Muscle of leg (tissue), 11 donors: ENCODE measurements around the gene BRF1. TPM values are rescaled to one million over a fixed set of nuclear protein-coding genes. Genes with fewer than 3 reads are reported as not detected.
"Not testable (repeated sequence)": the region's sequence is repeated elsewhere in the genome, so short reads cannot be mapped to it uniquely, and the experiment has no call there.

Experiments used
- DNase-seq: peaks from one replicate; pipeline ENCODE4 v3.0.0; 2013
- H3K27ac ChIP-seq: one replicate; pipeline ENCODE4 v1.5.1; 2013; ENCODE audit warnings: mild to moderate bottlenecking, low read length, control low read depth
- H3K27me3 ChIP-seq: one replicate; pipeline ENCODE4 v1.6.1; 2013; ENCODE audit warnings: low read length; ENCODE audit not compliant: control insufficient read depth, insufficient read depth
- H3K36me3 ChIP-seq: one replicate; pipeline ENCODE4 v1.6.1; 2013; ENCODE audit warnings: low read length; ENCODE audit not compliant: control insufficient read depth, insufficient read depth
- H3K4me1 ChIP-seq: one replicate; pipeline ENCODE4 v1.6.1; 2013; ENCODE audit warnings: low read length; ENCODE audit not compliant: control insufficient read depth, insufficient read depth
- H3K4me3 ChIP-seq: one replicate; pipeline ENCODE4 v1.5.1; 2013; ENCODE audit warnings: low read length, control low read depth
- H3K9me3 ChIP-seq: replicated peaks from 2 replicates; pipeline ENCODE4 v1.6.1; 2013; ENCODE audit warnings: low read depth, low read length; ENCODE audit not compliant: control insufficient read depth
- WGBS: methylation state at CpG from one replicate; pipeline ENCODE4 v1.1.5; 2013; ENCODE audit warnings: missing lambda C conversion rate; ENCODE audit not compliant: insufficient coverage; 5-methylcytosine and 5-hydroxymethylcytosine counted together
- polyA plus RNA-seq, 8 donors: library from polyadenylated mRNA; unstranded; fragments of 120-200 nt; gene quantifications; one replicate each; pipeline versions ENCODE4 v1.2.1 to v1.2.3, GENCODE V29; 2013; ENCODE audit warnings: inconsistent platforms in 1 of 8, low replicate concordance in 1 of 8; ENCODE audit not compliant: insufficient read length in 8 of 8, insufficient read depth in 1 of 8
- total RNA-seq: library from RNA; stranded (reverse); fragments of 120-200 nt; gene quantifications from one replicate; pipeline ENCODE4 v1.2.4, GENCODE V29; 2013

BRF1 gene
- total and polyA plus RNA-seq, 9 donors = 25.3 to 31.3 (median 28.1) TPM

- Histone ChIP-seq H3K27ac (no peak overlapping the region), H3K9me3 (no peaks in the 10 kb centered on the region), H3K36me3 (peaks cover 22% of the 10 kb centered on the region), H3K4me3 (no peak overlapping the region), H3K27me3 (no peaks in the 10 kb centered on the region), H3K4me1 (peaks cover 15% of the 10 kb centered on the region)
- DNase-seq = no peak
- 81% methylated on average over 11 of the region's 18 CpGs for WGBS
These were observed 21.0 kb downstream of the BRF1 start for GRCh38 chr14:105279642-105280361.

- H3K4me3 ChIP-seq, H3K9me3 ChIP-seq, H3K27me3 ChIP-seq, H3K27ac ChIP-seq: not testable (repeated sequence)
- Histone ChIP-seq H3K36me3 (peaks cover 12% of the 10 kb centered on the region), H3K4me1 (peaks cover 17% of the 10 kb centered on the region)
- DNase-seq = peak; percentile 68
- WGBS = 90% methylated on average over 2 of the region's 4 CpGs
These were observed 23.4 kb downstream of the BRF1 start for GRCh38 chr14:105277448-105277847.

GRCh38 chr14:105275267-105275946, 25.4 kb downstream of the BRF1 start:
- H3K9me3 ChIP-seq = no peaks in the 10 kb centered on the region
- peaks cover 5% of the 10 kb centered on the region for H3K36me3 ChIP-seq
- DNase-seq = peak; percentile 67
- H3K27ac ChIP-seq = peak overlapping the region; percentile 72
- H3K4me3 ChIP-seq = no peak overlapping the region
- peaks cover 11% of the 10 kb centered on the region for H3K4me1 ChIP-seq
- no peaks in the 10 kb centered on the region for H3K27me3 ChIP-seq
- WGBS = no CpG with 5 or more reads among the region's 16 CpGs

- WGBS = 63% methylated on average over 4 of the region's 6 CpGs
- DNase-seq = no peak
- no peak overlapping the region for H3K27ac ChIP-seq
- H3K36me3 ChIP-seq = peaks cover 3% of the 10 kb centered on the region
- no peaks in the 10 kb centered on the region for H3K27me3 ChIP-seq
- no peak overlapping the region for H3K4me3 ChIP-seq
- peaks cover 11% of the 10 kb centered on the region for H3K4me1 ChIP-seq
- no peaks in the 10 kb centered on the region for H3K9me3 ChIP-seq
These were observed 26.2 kb downstream of the BRF1 start for GRCh38 chr14:105274637-105275036.

- Histone ChIP-seq H3K4me1 (peaks cover 11% of the 10 kb centered on the region), H3K9me3 (no peaks in the 10 kb centered on the region), H3K27ac (no peak overlapping the region), H3K27me3 (no peaks in the 10 kb centered on the region), H3K4me3 (no peak overlapping the region), H3K36me3 (peaks cover 12% of the 10 kb centered on the region)
- 95% methylated on average over 11 of the region's 12 CpGs for WGBS
- no peak for DNase-seq
These were observed 27.7 kb downstream of the BRF1 start for GRCh38 chr14:105273062-105273461.

- Histone ChIP-seq H3K4me1 (peaks cover 11% of the 10 kb centered on the region), H3K27ac (no peak overlapping the region), H3K36me3 (peaks cover 12% of the 10 kb centered on the region), H3K4me3 (no peak overlapping the region), H3K9me3 (no peaks in the 10 kb centered on the region), H3K27me3 (no peaks in the 10 kb centered on the region)
- DNase-seq = no peak
- WGBS = 86% methylated on average over 12 of the region's 15 CpGs
These were observed 28.2 kb downstream of the BRF1 start for GRCh38 chr14:105272623-105273022.

GRCh38 chr14:105271224-105271890, 29.4 kb downstream of the BRF1 start:
- 70% methylated on average over 15 of the region's 22 CpGs for WGBS
- no peak overlapping the region for H3K27ac ChIP-seq
- H3K4me1 ChIP-seq = peaks cover 11% of the 10 kb centered on the region
- H3K36me3 ChIP-seq = peaks cover 12% of the 10 kb centered on the region
- no peak overlapping the region for H3K4me3 ChIP-seq
- DNase-seq = no peak
- no peaks in the 10 kb centered on the region for H3K27me3 ChIP-seq
- no peaks in the 10 kb centered on the region for H3K9me3 ChIP-seq

GRCh38 chr14:105269405-105269804, 31.4 kb downstream of the BRF1 start:
- DNase-seq = no peak
- H3K9me3 ChIP-seq = no peaks in the 10 kb centered on the region
- H3K27ac ChIP-seq = no peak overlapping the region
- WGBS = 87% methylated on average over 10 of the region's 11 CpGs
- H3K27me3 ChIP-seq = no peaks in the 10 kb centered on the region
- H3K36me3 ChIP-seq = peaks cover 18% of the 10 kb centered on the region
- H3K4me3 ChIP-seq = no peak overlapping the region
- H3K4me1 ChIP-seq = no peaks in the 10 kb centered on the region

- no peaks in the 10 kb centered on the region for H3K27me3 ChIP-seq
- 85% methylated on average over 14 of the region's 18 CpGs for WGBS
- no peak overlapping the region for H3K4me3 ChIP-seq
- no peaks in the 10 kb centered on the region for H3K9me3 ChIP-seq
- no peak overlapping the region for H3K27ac ChIP-seq
- H3K4me1 ChIP-seq = no peaks in the 10 kb centered on the region
- H3K36me3 ChIP-seq = peaks cover 22% of the 10 kb centered on the region
- DNase-seq = no peak
These were observed 32.0 kb downstream of the BRF1 start for GRCh38 chr14:105268736-105269354.
